Fibroblast of lung (primary cell): ENCODE results near the gene TSHZ1. TPM values are rescaled to one million over a fixed set of nuclear protein-coding genes. Genes with fewer than 3 reads are reported as not detected.

Source experiments
- DNase-seq, 2 donors: peaks; one replicate each; pipeline versions ENCODE4 v3.0.0 to v3.0.0-alpha.2; 2010; ENCODE audit warnings: low read depth in 2 of 2
- H2AFZ ChIP-seq: 2 replicates; pipeline ENCODE4 v1.5.1; 2012; ENCODE audit warnings: low read length, control low read depth, inconsistent platforms
- H3K27ac ChIP-seq: 2 replicates; pipeline ENCODE4 v1.5.1; 2011; ENCODE audit warnings: low read length, control low read depth; ENCODE audit not compliant: insufficient read depth
- H3K27me3 ChIP-seq: 2 replicates; pipeline ENCODE4 v1.5.1; 2011; ENCODE audit warnings: mild to moderate bottlenecking, low read length; ENCODE audit not compliant: control insufficient read depth, insufficient read depth
- H3K36me3 ChIP-seq: 2 replicates; pipeline ENCODE4 v1.5.1; 2011; ENCODE audit warnings: low read length; ENCODE audit not compliant: control insufficient read depth, insufficient read depth
- H3K4me1 ChIP-seq: 2 replicates; pipeline ENCODE4 v1.5.1; 2011; ENCODE audit warnings: low read length; ENCODE audit not compliant: control insufficient read depth, insufficient read depth; ENCODE audit errors: extremely low read depth
- H3K4me2 ChIP-seq: 2 replicates; pipeline ENCODE4 v1.5.1; 2011; ENCODE audit warnings: low read length, control low read depth; ENCODE audit not compliant: insufficient read depth; ENCODE audit errors: extremely low read depth
- H3K4me3 ChIP-seq, 4 experiments: fragments of 200-600 bp in 1 of 4; sonication (generic) in 1 of 4; replicated peaks in 1 of 4; 2 replicates each; pipeline ENCODE4 v1.5.1; 2011 to 2016; ENCODE audit warnings: low read length in 4 of 4, low read depth in 3 of 4, mild to moderate bottlenecking in 3 of 4, control low read depth in 2 of 4, inconsistent platforms in 1 of 4, mixed read lengths in 1 of 4; ENCODE audit not compliant: insufficient read depth in 1 of 4; ENCODE audit errors: control extremely low read depth in 1 of 4
- H3K79me2 ChIP-seq: 2 replicates; pipeline ENCODE4 v1.5.1; 2012; ENCODE audit warnings: mild to moderate bottlenecking, low read length, inconsistent platforms; ENCODE audit not compliant: control insufficient read depth, insufficient read depth
- H3K9ac ChIP-seq: 2 replicates; pipeline ENCODE4 v1.5.1; 2011; ENCODE audit warnings: mild to moderate bottlenecking, low read length, control low read depth; ENCODE audit not compliant: insufficient read depth
- H3K9me3 ChIP-seq: 2 replicates; pipeline ENCODE4 v1.5.1; 2012; ENCODE audit warnings: low read depth, low read length; ENCODE audit not compliant: control insufficient read depth, insufficient read depth
- H4K20me1 ChIP-seq: 2 replicates; pipeline ENCODE4 v1.5.1; 2011; ENCODE audit warnings: low read length; ENCODE audit not compliant: control insufficient read depth, insufficient read depth; ENCODE audit errors: extremely low read depth
- CTCF ChIP-seq, 2 donors: IDR thresholded peaks in 1 of 2; conservative IDR thresholded peaks in 1 of 2; 1 replicate in 1 of 2; 2 replicates in 1 of 2; pipeline ENCODE4 v1.5.1; 2011 to 2012; ENCODE audit warnings: low read length in 2 of 2, control low read depth in 1 of 2, inconsistent platforms in 1 of 2, low read depth in 1 of 2, mild to moderate bottlenecking in 1 of 2
- EZH2 ChIP-seq: IDR thresholded peaks from 2 replicates; pipeline ENCODE4 v1.5.1; 2012; ENCODE audit warnings: low read length, control low read depth, mild to moderate bottlenecking; ENCODE audit errors: missing control alignments
- polyA plus RNA-seq, 2 donors: library from polyadenylated mRNA; depleted of rRNA in 1 of 2; stranded (reverse) in 1 of 2; unstranded in 1 of 2; fragments of >200 nt; gene quantifications; 2 replicates each; pipeline ENCODE4 v1.2.1, GENCODE V29; 2011 to 2012; ENCODE audit warnings: missing spikeins in 1 of 2
- total RNA-seq: library from RNA; depleted of rRNA; stranded (reverse); fragments of >200 nt; gene quantifications from 2 replicates; pipeline ENCODE4 v1.2.1, GENCODE V29; 2014

Gene TSHZ1
- total and polyA plus RNA-seq, 2 donors (not counting 1 experiment from before 2014, with no cell fraction given): 4.3 TPM

DNA sequence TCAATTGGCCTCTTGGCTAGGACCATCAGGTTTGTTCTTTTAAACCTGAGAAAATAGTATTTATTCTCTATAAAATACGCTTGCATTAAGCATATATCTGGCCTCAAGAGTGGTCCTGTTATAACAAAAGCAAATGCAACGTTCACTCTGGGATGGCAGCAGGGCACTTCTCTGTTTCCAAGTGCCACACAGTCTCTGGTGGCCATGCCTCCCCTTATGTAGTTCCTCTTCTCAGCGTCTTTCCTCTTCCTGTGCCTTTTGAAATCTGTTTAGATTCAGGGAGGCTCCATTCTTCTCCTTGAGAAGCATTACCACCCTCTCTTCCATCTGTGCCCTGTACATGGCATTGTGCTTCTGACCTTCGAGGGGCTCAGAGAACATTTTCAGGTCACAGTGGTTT is 51.9 kb downstream of the TSHZ1 start:
- no peaks in the 10 kb centered on the region for H3K4me1 ChIP-seq
- no peaks in the 10 kb centered on the region for H3K9me3 ChIP-seq
- no peak overlapping the region for H3K27ac ChIP-seq
- H3K79me2 ChIP-seq: no peaks in the 10 kb centered on the region
- H3K27me3 ChIP-seq: no peaks in the 10 kb centered on the region
- no peaks in the 10 kb centered on the region for H4K20me1 ChIP-seq
- no peak overlapping the region for H3K4me3 ChIP-seq
- no peak overlapping the region for H3K4me2 ChIP-seq
- H2AFZ ChIP-seq: no peak overlapping the region
- no peaks in the 10 kb centered on the region for H3K36me3 ChIP-seq
- no peak for DNase-seq
- H3K9ac ChIP-seq: no peak overlapping the region
- TF ChIP-seq EZH2: no peak
- no peak for TF ChIP-seq CTCF (conservative IDR thresholded peaks at IDR 0.05 in 1 of 2, IDR thresholded peaks at IDR 0.05 in 1 of 2; ENCODE audit: low read depth in 1 of 2, low read length in 2 of 2)

DNA sequence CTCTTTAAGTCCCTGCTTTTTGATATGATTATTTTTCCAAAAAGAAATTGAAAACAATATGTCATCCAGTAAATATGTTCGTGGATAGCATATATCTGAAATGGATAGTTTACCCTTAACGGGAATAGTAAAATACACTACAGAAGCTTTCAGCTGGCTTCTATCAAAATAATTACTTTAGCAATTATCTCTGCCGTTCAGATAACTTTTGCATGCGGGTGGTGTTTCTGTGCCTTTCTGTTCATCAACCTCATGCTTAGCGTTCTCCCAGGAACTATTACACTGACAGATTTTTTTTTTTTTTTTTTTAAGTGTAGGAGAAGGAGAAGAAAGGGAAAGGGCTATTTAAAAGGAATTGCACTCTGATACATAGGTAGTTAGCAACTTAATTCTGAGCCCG is 53.6 kb downstream of the TSHZ1 start:
- H3K79me2 ChIP-seq: no peaks in the 10 kb centered on the region
- H3K36me3 ChIP-seq: no peaks in the 10 kb centered on the region
- no peak for DNase-seq
- H3K4me3 ChIP-seq: no peak overlapping the region
- H3K9ac ChIP-seq: no peak overlapping the region
- no peaks in the 10 kb centered on the region for H3K4me1 ChIP-seq
- no peak overlapping the region for H3K4me2 ChIP-seq
- TF ChIP-seq EZH2: no peak
- TF ChIP-seq CTCF (conservative IDR thresholded peaks at IDR 0.05 in 1 of 2, IDR thresholded peaks at IDR 0.05 in 1 of 2; ENCODE audit: low read depth in 1 of 2, low read length in 2 of 2): no peak
- H3K9me3 ChIP-seq: no peaks in the 10 kb centered on the region
- no peak overlapping the region for H2AFZ ChIP-seq
- H3K27me3 ChIP-seq: no peaks in the 10 kb centered on the region
- no peaks in the 10 kb centered on the region for H4K20me1 ChIP-seq
- no peak overlapping the region for H3K27ac ChIP-seq

- Histone ChIP-seq H4K20me1 (no peaks in the 10 kb centered on the region), H3K4me2 (peak overlapping the region; percentile 26)
- DNase-seq: peak in 1 of 2 donors; percentile 43
Observed at GRCh38 chr18:75264926-75265597, 54.5 kb downstream of the TSHZ1 start.

More at GRCh38 chr18:75264926-75265597, 54.5 kb downstream of the TSHZ1 start:
- H3K9me3 ChIP-seq: no peaks in the 10 kb centered on the region
- H3K36me3 ChIP-seq: no peaks in the 10 kb centered on the region
- H3K79me2 ChIP-seq: no peaks in the 10 kb centered on the region
- H3K9ac ChIP-seq: no peak overlapping the region
- H3K4me3 ChIP-seq: peak overlapping the region in 1 of 4 experiments; percentile 33
- no peak overlapping the region for H3K27ac ChIP-seq
- no peaks in the 10 kb centered on the region for H3K27me3 ChIP-seq
- TF ChIP-seq CTCF (conservative IDR thresholded peaks at IDR 0.05 in 1 of 2, IDR thresholded peaks at IDR 0.05 in 1 of 2; ENCODE audit: low read depth in 1 of 2, low read length in 2 of 2): no peak
- TF ChIP-seq EZH2: no peak
- H3K4me1 ChIP-seq: no peaks in the 10 kb centered on the region
- H2AFZ ChIP-seq: no peak overlapping the region
